K562 (cell line): Measurements from ENCODE around the gene KDM4C. TPM values are rescaled to one million over a fixed set of nuclear protein-coding genes. Genes with fewer than 3 reads are reported as not detected.

Source experiments
- ADNP ChIP-seq: fragments of 200-800 bp; sonication (Bioruptor generic); IDR thresholded peaks from 2 replicates; pipeline ENCODE4 v1.6.1; 2016; ENCODE audit warnings: missing genetic modification characterization, missing compliant biosample characterization
- ATF1 ChIP-seq, 2 experiments: fragments of 450-650 bp in 1 of 2; IDR thresholded peaks; 2 replicates each; pipeline ENCODE4 v1.6.1; 2016; ENCODE audit warnings: missing compliant biosample characterization in 1 of 2, missing genetic modification characterization in 1 of 2
- CHD2 ChIP-seq: IDR thresholded peaks from 2 replicates; pipeline ENCODE4 v1.6.1; 2011; ENCODE audit warnings: low read depth, low read length
- CLOCK ChIP-seq: fragments of 250-450 bp; sonication (Bioruptor Pico); IDR thresholded peaks from 2 replicates; pipeline ENCODE4 v1.4.0; 2020; ENCODE audit warnings: mild to moderate bottlenecking, moderate library complexity, borderline replicate concordance
- GABPB2 ChIP-seq: fragments of 250-450 bp; sonication (Bioruptor Pico); conservative IDR thresholded peaks from 2 replicates; pipeline ENCODE4 v1.5.1; 2021; ENCODE audit warnings: mild to moderate bottlenecking
- HIVEP1 ChIP-seq: fragments of 250-450 bp; sonication (Bioruptor Pico); IDR thresholded peaks from 2 replicates; pipeline ENCODE4 v1.4.0; 2020; ENCODE audit warnings: mild to moderate bottlenecking
- KAT8 ChIP-seq: fragments of 450-650 bp; IDR thresholded peaks from 2 replicates; pipeline ENCODE4 v1.6.1; 2016; ENCODE audit warnings: low read depth, mild to moderate bottlenecking
- KDM5B ChIP-seq: fragments of 200-600 bp; sonication (generic); IDR thresholded peaks from 2 replicates; pipeline ENCODE4 v1.6.1; 2012; ENCODE audit warnings: low read depth, mild to moderate bottlenecking, moderate library complexity, low read length, control low read depth, inconsistent platforms; ENCODE audit not compliant: insufficient replicate concordance
- MCM2 ChIP-seq: fragments of 450-650 bp; IDR thresholded peaks from 2 replicates; pipeline ENCODE4 v1.6.1; 2017; ENCODE audit warnings: low read depth, mild to moderate bottlenecking
- NFIX ChIP-seq: fragments of 250-450 bp; sonication (Bioruptor Pico); IDR thresholded peaks from 2 replicates; pipeline ENCODE4 v1.4.0; 2020; ENCODE audit warnings: low read depth, mild to moderate bottlenecking, moderate library complexity
- NKRF ChIP-seq: fragments of 450-650 bp; IDR thresholded peaks from 2 replicates; pipeline ENCODE4 v1.6.1; 2016; ENCODE audit warnings: borderline replicate concordance
- RBM15 ChIP-seq: fragments of 200-400 bp; formaldehyde crosslinking; IDR thresholded peaks from 2 replicates; pipeline ENCODE4 v1.6.1; 2018; ENCODE audit warnings: mild to moderate bottlenecking, low read length, moderate library complexity; ENCODE audit not compliant: insufficient read depth
- SFPQ ChIP-seq: fragments of 200-400 bp; formaldehyde crosslinking; IDR thresholded peaks from 2 replicates; pipeline ENCODE4 v1.6.1; 2017; ENCODE audit warnings: mild to moderate bottlenecking, low read depth, low read length, moderate library complexity
- SMARCA4 ChIP-seq: fragments of 450-650 bp; IDR thresholded peaks from 2 replicates; pipeline ENCODE4 v1.6.1; 2016
- SRSF3 ChIP-seq: fragments of 200-400 bp; formaldehyde crosslinking; IDR thresholded peaks from 2 replicates; pipeline ENCODE4 v1.6.1; 2016; ENCODE audit warnings: mild to moderate bottlenecking, low read length, moderate library complexity; ENCODE audit not compliant: insufficient read depth
- TAF1 ChIP-seq: IDR thresholded peaks from 2 replicates; pipeline ENCODE4 v1.6.1; 2011; ENCODE audit warnings: mild to moderate bottlenecking, low read length, moderate library complexity; ENCODE audit not compliant: insufficient read depth, control insufficient read depth, severe bottlenecking; ENCODE audit errors: extremely low read depth
- TAL1 ChIP-seq: fragments of 450-650 bp; IDR thresholded peaks from 2 replicates; pipeline ENCODE4 v1.6.1; 2016; ENCODE audit warnings: mild to moderate bottlenecking
- ZNF140 ChIP-seq: fragments of 250-450 bp; sonication (Bioruptor Pico); IDR thresholded peaks from 2 replicates; pipeline ENCODE4 v1.8.0; 2021; ENCODE audit warnings: moderate library complexity, mild to moderate bottlenecking, inconsistent platforms
- ZNF184 ChIP-seq: sonication (generic); formaldehyde crosslinking; IDR thresholded peaks from 2 replicates; pipeline ENCODE4 v1.5.0; 2020; ENCODE audit warnings: missing genetic modification reagents
- ZNF436 ChIP-seq: fragments of 250-450, 450-650 bp; sonication (Bioruptor Pico); formaldehyde crosslinking; IDR thresholded peaks from 2 replicates; pipeline ENCODE4 v1.7.0; 2020; ENCODE audit warnings: mild to moderate bottlenecking
- ZNF778 ChIP-seq: fragments of 450-650 bp; formaldehyde crosslinking; IDR thresholded peaks from 2 replicates; pipeline ENCODE4 v1.4.0; 2020; ENCODE audit warnings: mild to moderate bottlenecking, moderate library complexity
- ZNF79 ChIP-seq: fragments of 250-450 bp; sonication (Bioruptor Pico); IDR thresholded peaks from 2 replicates; pipeline ENCODE4 v1.4.0; 2020; ENCODE audit warnings: low read depth, mild to moderate bottlenecking, moderate library complexity
- polyA plus RNA-seq, 8 experiments: library from polyadenylated mRNA; depleted of rRNA in 4 of 8; stranded (reverse) in 5 of 8; unstranded in 3 of 8; fragments of >200 nt; fragmentation: Nextera tagmentation in 2 of 8; fragmentation: Illumina TruSeq in 1 of 8; extraction: Ambion mirVana in 2 of 8; extraction: Trizol in 1 of 8; gene quantifications; 2 replicates each; pipeline versions ENCODE4 v1.2.1 to v1.2.3, GENCODE V29; 2011 to 2014; ENCODE audit warnings: inconsistent platforms in 1 of 8, missing spikeins in 1 of 8
- total RNA-seq, 7 experiments: library from RNA; depleted of rRNA in 6 of 7; stranded (reverse); fragments of >200 nt in 6 of 7; fragmentation: Illumina TruSeq in 2 of 7; extraction: Trizol in 2 of 7; gene quantifications; 2 replicates each; pipeline versions ENCODE4 v1.2.1 to v1.2.3, GENCODE V29; 2011 to 2021; ENCODE audit warnings: low replicate concordance in 1 of 7

KDM4C gene
- total and polyA plus RNA-seq, 9 of the 15 experiments (the other 6 are each of a cell fraction or from before 2014, with no cell fraction given): 5.4 to 17.0 (median 12.6) TPM

- TF ChIP-seq ZNF778 (CRISPR knock-in tag) (no peak), ZNF79 (CRISPR knock-in tag) (no peak), ATF1 (CRISPR knock-in tag; IDR thresholded peaks at IDR 0.05) (peak; percentile 70), ATF1 (tag; IDR thresholded peaks at IDR 0.05) (peak; percentile 96), SRSF3 (no peak), ADNP (tag) (no peak), NKRF (peak; percentile 89; the same call in 1 of the 2 replicates), TAL1 (0 out of 2 replicates have a peak, but pooled peaks have one; percentile 0), SFPQ (no peak), ZNF436 (CRISPR knock-in tag) (no peak), ZNF140 (CRISPR knock-in tag) (no peak), TAF1 (peak; percentile 42), NFIX (CRISPR knock-in tag) (no peak), KDM5B (peak; percentile 73), GABPB2 (CRISPR knock-in tag) (no peak), CLOCK (peak; percentile 81; the same call in 1 of the 2 replicates), KAT8 (no peak), ZNF184 (no peak), RBM15 (no peak), MCM2 (no peak), CHD2 (peak; percentile 42; the same call in 1 of the 2 replicates), HIVEP1 (CRISPR knock-in tag) (no peak), SMARCA4 (no peak)
Observed at GRCh38 chr9:6757456-6758247, at the start of gene KDM4C (continued).
